Measurements from ENCODE around the gene CRYBG2. TPM values are rescaled to one million over a fixed set of nuclear protein-coding genes. Genes with fewer than 3 reads are reported as not detected.

Gene CRYBG2
- total and polyA plus RNA-seq, 10 of the 15 experiments (the other 5 are each of a cell fraction or from before 2014, with no cell fraction given) = 0.03 to 1.2 (median 0.11) TPM; not detected in 4

- TF ChIP-seq BCLAF1 (IDR thresholded peaks at IDR 0.05) (no peak), ZBED1 (IDR thresholded peaks at IDR 0.05; ENCODE audit: borderline replicate concordance) (no peak), TCF12 (IDR thresholded peaks at IDR 0.05; ENCODE audit: low read depth, low read length) (no peak)
These were observed 2.2 kb downstream of the CRYBG2 start (continued) for GRCh38 chr1:26351590-26352337.

- no TSS peak for BruUV-seq (replicated peaks)
- Histone ChIP-seq H3K27me3 (replicated peaks in 1 of 2; ENCODE audit: control insufficient read depth in 2 of 2, insufficient read depth in 2 of 2, low read length in 1 of 2) (no peaks in the 10 kb centered on the region), H3K36me3 (ENCODE audit: control insufficient read depth in 2 of 2, insufficient read depth in 2 of 2, low read length in 1 of 2) (no peaks in the 10 kb centered on the region), H3K4me3 (no peak overlapping the region), H3K79me2 (ENCODE audit: control insufficient read depth, insufficient read depth, low read length) (no peaks in the 10 kb centered on the region), H3K9me3 (replicated peaks; ENCODE audit: control insufficient read depth, insufficient read depth, low read length) (no peaks in the 10 kb centered on the region), H3K4me1 (ENCODE audit: control insufficient read depth, insufficient read depth, low read length) (no peaks in the 10 kb centered on the region), H3K9ac (ENCODE audit: control insufficient read depth, insufficient read depth, low read length) (no peak overlapping the region), H2AFZ (ENCODE audit: control insufficient read depth, low read depth, low read length) (no peak overlapping the region), H3K27ac (ENCODE audit: control insufficient read depth, insufficient read depth) (no peak overlapping the region), H4K20me1 (ENCODE audit: control insufficient read depth, insufficient read depth) (no peaks in the 10 kb centered on the region), H3K4me2 (ENCODE audit: control insufficient read depth, insufficient read depth) (no peak overlapping the region)
- ChIA-PET SMC1A (ENCODE audit: uncharacterized antibody, unreplicated experiment) (no interaction called here), RAD21 (ENCODE audit: unreplicated experiment) (no interaction called here), POLR2A (interaction anchor here (0.6 kb wide), 1 partner anchor 10 kb away, joined by 5 read pairs; no protein-coding TSS in a partner anchor), CTCF (interaction anchor here (1.0 to 1.2 kb wide), 3 partner anchors 27 to 33 kb away, joined by 3 to 4 read pairs (median 3); partner anchors contain the start of gene CD52)
- FAIRE-seq (no peak), DNase-seq (ENCODE audit: low read depth, low spot score) (no peak), ATAC-seq (no peak)
- in situ Hi-C loops (cut with MboI) = no loop called here
- WGBS (ENCODE audit: insufficient coverage, insufficient replicate concordance, low lambda C conversion rate, missing lambda C conversion rate) = 37% methylated on average over 9 of the region's 9 CpGs
- TF ChIP-seq EZH2 (IDR thresholded peaks at IDR 0.05; ENCODE audit: borderline replicate concordance, control insufficient read depth, low read depth, low read length) (no peak), SREBF2 (IDR thresholded peaks at IDR 0.05; ENCODE audit: low read length) (no peak)
- intact Hi-C loops (cut with micrococcal nuclease; ENCODE audit: unreplicated experiment) = no loop called here
These were observed 3.0 kb downstream of the CRYBG2 start for GRCh38 chr1:26350701-26351589.

All from GM12878 (cell line).